Measurements from ENCODE around the gene BCAR3.

Gene BCAR3

DNA sequence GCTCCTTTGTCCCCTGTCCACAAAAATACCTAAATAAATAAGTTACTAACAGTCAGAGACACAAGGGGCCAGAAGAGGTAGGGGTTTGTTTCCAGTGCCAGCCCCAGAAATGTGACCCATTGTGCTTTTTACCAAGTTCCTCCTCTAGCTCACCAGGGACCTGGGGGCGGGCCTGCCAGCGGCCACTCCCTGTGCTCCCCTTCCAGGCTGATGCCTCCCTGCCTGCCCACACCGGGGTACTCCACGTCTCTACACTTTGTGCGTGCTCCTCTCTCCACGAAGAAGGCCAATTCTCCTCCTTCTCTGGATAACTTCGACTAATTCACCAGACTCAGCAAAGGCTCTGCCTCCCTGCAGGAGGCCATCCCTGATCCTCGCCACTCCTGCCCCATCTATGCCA, 72.1 kb downstream of the BCAR3 start:
- in situ Hi-C loops (cut with HindIII; ENCODE audit: low pct_ligation_motif_present, low pct_unique_long_range_greater_than_20kb, low sequenced_read_pairs): no loop called here
- no peak for DNase-seq

DNA sequence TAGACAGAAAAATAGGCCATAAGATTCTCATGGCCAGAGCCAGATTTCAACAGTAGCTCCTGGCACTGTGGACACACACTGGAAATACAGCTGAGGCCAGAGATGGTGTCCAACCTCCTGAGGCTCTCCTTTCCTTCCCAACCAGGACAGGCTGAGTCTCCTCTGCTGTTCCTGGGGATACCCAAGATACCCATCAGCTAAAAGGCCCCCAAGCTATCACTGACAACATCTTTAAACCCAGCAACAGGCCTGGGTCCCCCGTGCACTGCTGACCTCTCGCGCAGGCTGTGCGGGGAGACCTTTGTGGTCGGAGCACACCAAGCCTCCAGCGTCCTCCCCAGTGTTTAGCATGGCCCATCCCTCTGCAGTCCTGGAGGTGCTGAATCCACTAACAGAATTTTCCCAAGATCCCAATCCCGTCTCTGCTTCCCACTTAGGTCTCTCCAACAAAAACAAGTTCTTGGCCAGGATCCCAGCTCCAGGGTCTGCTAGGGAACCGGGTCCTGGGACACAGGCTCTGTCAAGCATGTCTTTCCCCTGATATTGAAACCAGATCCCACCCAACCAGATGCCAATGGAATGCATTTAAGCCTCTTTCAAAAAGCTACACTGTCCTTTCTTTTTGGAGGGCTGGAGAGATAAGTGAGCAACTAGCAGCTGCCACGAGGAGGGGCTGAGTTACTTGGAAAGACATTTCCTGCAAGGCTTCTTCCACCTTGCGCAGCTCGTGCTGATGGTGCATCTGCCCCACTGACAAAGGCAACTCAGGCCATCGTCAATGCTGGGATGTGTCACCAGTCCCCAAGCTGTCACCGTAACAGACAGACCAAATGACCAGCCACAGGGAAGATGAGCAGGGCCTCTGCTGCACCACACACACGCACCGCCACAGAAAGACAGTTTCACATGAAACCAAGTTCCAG, 73.2 kb downstream of the BCAR3 start:
- no peak for DNase-seq
- in situ Hi-C loops (cut with HindIII; ENCODE audit: low pct_ligation_motif_present, low pct_unique_long_range_greater_than_20kb, low sequenced_read_pairs): no loop called here

DNA sequence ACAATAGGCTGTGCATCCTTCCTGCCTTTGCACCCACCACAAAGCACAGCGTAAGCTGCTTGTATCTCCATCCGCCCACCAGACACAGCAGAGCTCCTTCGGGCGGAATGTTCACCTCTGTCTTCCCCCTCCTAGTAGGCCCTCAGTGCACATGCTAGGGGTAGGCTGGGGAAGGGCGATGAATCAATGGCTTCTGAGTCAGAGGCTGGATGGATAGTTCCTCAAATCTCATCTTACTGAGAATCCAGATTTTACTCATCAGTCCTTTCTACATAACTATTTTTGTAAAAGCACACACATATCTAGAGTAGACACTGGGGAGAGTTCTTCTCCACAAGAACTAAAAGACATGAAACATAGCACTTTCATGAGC, 73.8 kb downstream of the BCAR3 start:
- no peak for DNase-seq
- in situ Hi-C loops (cut with HindIII; ENCODE audit: low pct_ligation_motif_present, low pct_unique_long_range_greater_than_20kb, low sequenced_read_pairs): no loop called here

DNA sequence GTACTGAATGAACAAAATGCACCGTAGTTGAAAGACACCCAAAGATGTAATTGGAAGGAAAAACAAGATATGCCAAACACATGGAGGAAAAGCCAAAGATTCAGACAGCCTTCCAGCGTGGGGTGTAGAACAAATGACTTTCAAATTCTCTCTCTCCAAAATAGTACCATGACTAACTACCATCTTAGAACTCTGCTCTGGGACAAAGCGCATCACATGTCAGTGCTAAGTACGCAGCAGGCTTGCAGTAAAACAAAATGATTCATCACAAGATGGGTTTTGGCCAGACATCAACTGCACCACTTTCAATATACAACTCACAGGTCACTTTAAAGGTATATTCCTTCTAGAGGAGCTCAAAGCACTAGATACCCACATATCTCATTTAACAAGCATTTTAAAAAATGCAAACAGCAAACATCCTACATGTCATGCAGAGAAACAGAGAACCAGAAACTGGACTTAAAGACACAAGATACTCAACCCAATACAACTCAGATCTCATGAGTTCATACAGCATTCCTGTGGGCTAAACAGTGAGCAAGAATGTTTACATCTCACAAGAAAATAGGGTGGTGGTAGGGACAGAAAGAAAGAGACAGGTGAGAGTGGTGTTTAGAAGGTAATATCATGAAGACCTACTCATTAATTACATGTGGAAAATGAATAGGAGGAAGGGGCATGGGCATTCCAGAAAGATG, 75.7 kb downstream of the BCAR3 start:
- peak; percentile 75 for DNase-seq
- in situ Hi-C loops (cut with HindIII; ENCODE audit: low pct_ligation_motif_present, low pct_unique_long_range_greater_than_20kb, low sequenced_read_pairs): no loop called here

DNA sequence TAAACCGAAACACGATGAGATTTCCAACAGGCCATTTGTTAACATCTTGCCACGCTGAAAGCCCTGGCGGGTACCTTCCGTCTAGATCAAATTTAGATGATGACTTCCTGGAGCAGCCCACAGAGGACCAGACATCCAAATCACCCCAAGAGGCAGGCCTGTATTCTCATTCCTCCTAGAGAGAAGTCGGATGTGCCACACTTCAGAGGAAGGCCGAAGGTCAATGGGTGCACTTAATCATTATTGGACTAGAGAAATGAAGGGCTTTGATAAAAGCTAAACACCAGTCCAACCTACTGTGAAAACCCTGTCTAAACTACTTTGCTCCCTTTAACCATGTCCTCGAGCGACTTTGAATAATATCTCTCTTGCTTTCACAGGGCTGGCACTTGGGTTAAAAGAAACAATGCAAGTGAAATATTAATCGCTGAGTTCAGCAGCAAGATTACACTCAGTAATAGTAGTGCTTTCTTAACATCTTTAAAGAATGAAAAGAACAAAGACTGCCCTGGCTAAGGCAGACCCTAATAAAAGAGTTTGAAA, 76.5 kb downstream of the BCAR3 start:
- no peak for DNase-seq
- in situ Hi-C loops (cut with HindIII; ENCODE audit: low pct_ligation_motif_present, low pct_unique_long_range_greater_than_20kb, low sequenced_read_pairs): no loop called here

DNA sequence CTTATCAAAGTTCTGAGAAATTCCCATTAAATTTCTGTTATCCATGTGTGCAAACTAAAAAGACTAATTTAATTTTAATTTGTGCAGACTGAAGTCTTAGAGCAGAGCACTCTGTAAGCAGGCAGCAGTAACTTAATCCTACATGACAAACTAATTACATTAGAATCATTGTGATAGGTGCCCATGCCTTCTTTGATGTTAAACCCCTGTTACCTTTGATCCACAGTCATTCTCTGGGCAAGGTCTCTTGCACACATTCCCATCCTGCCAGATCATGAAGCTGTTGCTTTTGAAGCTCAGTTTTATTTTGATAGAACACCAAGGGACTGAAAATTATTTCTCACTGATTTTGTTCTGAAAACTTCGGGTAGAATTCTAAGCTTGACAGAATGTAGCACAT, 77.2 kb downstream of the BCAR3 start:
- in situ Hi-C loops (cut with HindIII; ENCODE audit: low pct_ligation_motif_present, low pct_unique_long_range_greater_than_20kb, low sequenced_read_pairs): no loop called here

DNA sequence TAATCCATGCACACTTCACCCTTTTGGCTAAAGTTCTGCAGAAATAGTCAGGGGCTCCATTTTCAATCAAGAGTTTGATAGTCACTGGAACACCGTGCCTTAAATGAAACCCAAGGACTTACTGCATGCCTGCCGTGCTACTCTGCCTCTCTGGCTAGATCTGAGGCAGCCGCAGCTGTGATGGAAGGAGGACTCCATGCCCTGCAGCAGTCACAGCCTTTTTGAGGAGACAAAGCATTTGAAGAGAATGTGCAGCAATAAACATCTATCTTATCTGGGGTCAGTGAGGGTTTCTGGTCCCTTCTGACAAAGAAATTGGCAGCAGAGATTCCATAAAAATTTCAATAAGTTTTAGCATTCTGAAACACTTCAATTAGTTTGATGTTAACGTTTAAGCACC, 78.0 kb downstream of the BCAR3 start:
- no peak for DNase-seq
- in situ Hi-C loops (cut with HindIII; ENCODE audit: low pct_ligation_motif_present, low pct_unique_long_range_greater_than_20kb, low sequenced_read_pairs): no loop called here

More for the DNA sequence above, 77.2 kb downstream of the BCAR3 start:
- no peak for DNase-seq

DNA sequence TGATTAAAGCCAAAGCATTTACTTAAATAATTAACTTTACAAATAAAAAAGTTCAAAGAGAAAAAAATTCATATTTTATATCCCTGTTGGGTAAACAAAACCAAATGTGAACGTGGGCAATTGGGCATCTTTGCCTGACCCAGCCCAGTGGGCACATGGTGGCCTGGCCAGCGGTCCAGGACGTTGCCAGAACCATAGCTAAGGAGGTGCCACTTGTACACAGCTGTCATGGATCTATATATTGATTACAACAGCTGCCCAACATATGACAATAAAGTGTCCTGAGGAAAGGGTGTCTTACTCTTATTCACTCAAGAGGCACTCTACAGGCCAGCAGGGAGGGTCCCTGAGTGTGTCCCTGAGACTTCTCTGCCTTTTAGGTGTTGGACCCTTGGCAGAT, 78.5 kb downstream of the BCAR3 start:
- in situ Hi-C loops (cut with HindIII; ENCODE audit: low pct_ligation_motif_present, low pct_unique_long_range_greater_than_20kb, low sequenced_read_pairs): no loop called here
- DNase-seq: no peak

DNA sequence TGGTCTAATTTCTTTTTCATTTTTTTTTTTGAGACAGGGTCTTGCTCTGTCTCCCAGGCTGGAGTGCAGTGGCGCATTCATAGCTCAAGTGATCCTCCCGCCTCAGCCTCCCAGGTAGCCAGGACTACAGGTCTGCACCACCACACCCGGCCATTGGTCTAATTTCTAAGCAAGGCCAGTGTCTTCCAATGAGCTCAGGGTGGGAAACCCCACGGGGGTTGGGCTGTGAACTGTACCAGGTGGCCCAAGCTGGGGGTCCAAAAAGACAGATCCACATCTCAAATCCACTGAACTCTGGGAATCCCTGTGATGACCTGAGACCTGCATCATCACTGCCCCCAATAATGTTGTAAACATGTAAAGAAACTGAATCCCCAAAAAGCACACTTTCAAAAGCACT, 79.5 kb downstream of the BCAR3 start:
- DNase-seq: no peak
- in situ Hi-C loops (cut with HindIII; ENCODE audit: low pct_ligation_motif_present, low pct_unique_long_range_greater_than_20kb, low sequenced_read_pairs): no loop called here

DNA sequence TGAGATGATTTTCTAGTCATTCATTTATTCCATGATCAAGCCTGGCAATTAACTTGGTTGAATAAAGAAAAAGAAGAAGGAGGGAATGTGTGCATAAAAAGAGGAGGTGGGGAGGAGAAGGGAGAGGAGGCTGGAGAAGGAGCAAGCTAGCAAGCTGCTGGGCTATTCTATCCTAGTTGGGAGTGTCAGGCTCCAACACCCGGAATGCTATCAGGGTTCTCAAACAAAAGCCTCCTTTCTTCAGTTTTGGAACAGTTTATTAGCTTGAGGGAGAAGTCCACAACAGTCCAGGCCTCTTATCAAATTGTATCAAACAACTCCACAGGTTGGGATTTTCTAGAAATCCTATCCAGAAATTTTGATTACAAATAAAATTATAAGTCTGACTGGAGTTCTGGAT, 80.0 kb downstream of the BCAR3 start:
- in situ Hi-C loops (cut with HindIII; ENCODE audit: low pct_ligation_motif_present, low pct_unique_long_range_greater_than_20kb, low sequenced_read_pairs): no loop called here
- DNase-seq: no peak

DNA sequence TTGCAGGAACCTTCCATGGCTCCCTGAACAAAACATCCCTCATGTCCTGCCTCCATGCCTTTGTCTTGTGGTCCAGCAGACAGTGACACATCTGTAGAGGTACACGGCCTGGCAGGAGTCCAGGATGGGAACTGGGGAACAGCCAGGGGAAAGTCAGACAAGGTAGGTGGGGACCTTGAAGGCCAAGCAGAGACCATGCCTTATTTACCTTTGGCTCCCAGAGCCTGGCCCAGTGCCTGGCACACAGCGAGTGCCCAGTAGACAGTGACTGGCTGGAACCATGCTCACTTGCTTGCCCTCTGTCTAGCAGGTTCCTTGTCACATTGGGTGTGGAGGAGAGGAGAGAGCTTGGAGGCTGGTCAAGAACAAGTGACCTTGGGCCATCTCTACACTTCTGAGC, 81.0 kb downstream of the BCAR3 start:
- DNase-seq: no peak
- in situ Hi-C loops (cut with HindIII; ENCODE audit: low pct_ligation_motif_present, low pct_unique_long_range_greater_than_20kb, low sequenced_read_pairs): no loop called here

DNA sequence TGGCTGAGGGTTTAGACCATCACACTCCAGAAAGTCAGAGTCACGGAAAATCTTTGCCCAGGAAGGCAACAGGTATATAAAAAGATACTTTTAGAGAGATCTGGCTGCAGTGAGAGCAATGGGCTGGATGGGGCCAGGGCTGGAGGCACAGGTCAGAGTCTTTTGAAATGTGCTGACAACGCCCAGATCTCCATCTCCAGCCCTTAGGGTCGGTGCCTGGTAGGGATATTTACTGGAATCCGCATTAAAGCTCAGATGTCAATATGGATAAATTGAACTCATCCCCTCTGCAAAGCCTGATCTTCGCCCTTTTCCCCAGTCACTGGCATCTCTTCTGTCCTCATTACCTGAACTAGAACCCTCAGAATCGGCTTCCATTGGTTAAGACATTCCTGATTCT, 82.2 kb downstream of the BCAR3 start:
- in situ Hi-C loops (cut with HindIII; ENCODE audit: low pct_ligation_motif_present, low pct_unique_long_range_greater_than_20kb, low sequenced_read_pairs): no loop called here
- DNase-seq: no peak

DNA sequence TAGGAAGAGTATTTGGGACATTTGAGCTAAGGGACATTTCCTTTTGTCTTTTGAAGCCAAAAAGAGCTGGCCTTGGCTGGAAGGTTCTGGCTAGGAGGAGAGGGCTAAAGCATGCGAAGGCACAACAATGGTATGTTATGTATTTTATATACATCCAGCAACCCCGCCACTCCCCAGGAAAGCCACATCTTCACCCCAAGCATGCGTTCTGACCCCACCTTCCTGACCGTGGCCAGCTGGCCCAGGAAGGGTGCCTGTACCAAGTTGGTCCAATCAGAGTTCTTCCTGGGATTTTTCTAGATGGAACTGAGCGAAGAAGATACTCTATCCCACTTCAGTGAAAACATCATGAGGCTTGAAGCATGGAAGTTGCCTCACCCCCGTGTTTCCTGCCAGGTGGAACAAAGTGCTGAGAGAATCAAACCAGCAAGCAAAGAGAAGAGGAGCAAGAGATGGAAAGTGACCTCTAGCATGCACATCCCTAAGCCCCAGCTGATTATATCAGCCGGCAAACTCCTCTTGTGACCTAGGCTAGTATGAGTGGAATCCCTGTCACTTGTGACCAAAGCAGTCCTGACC, 82.7 kb downstream of the BCAR3 start:
- in situ Hi-C loops (cut with HindIII; ENCODE audit: low pct_ligation_motif_present, low pct_unique_long_range_greater_than_20kb, low sequenced_read_pairs): no loop called here
- DNase-seq: no peak

DNA sequence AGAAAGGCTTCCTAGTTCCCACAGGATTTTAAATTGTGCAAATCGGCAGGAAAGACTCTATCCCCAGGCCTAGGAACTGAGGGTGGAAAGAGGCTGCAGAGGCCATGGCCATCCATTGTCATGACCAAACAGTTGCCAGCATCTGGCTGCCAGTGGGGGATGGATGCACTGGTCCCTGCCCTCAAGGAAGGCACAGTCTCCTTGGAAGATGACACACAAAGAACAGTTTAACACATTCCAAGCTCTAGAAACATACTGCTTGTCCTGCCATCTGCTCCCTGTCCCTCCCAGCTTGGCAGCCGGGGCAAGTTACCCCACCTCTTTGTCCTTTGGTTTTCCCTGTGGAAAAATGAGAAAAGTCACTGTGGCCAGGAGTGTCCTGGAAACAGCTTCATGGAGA, 83.2 kb downstream of the BCAR3 start:
- in situ Hi-C loops (cut with HindIII; ENCODE audit: low pct_ligation_motif_present, low pct_unique_long_range_greater_than_20kb, low sequenced_read_pairs): no loop called here
- DNase-seq: no peak

DNA sequence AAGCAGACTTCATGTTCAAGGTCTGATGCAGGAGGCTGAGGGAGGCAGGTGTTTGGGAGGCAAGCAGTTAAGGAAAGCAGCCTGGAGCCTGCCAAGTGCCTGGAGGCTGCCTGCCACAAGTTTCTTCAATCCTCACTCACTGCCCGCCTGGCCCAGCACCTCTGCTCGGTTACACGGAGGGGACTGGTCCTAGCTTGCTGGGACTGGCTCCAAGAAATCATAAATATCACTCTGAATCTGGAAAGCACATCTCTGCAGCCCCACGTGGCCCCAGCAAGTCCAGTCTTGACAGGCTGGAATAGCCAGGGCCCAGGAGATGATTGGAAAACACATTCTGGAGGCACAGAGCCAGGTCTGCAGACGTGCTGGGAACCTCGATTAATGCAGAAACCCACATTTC, 83.9 kb downstream of the BCAR3 start:
- in situ Hi-C loops (cut with HindIII; ENCODE audit: low pct_ligation_motif_present, low pct_unique_long_range_greater_than_20kb, low sequenced_read_pairs): no loop called here
- no peak for DNase-seq

DNA sequence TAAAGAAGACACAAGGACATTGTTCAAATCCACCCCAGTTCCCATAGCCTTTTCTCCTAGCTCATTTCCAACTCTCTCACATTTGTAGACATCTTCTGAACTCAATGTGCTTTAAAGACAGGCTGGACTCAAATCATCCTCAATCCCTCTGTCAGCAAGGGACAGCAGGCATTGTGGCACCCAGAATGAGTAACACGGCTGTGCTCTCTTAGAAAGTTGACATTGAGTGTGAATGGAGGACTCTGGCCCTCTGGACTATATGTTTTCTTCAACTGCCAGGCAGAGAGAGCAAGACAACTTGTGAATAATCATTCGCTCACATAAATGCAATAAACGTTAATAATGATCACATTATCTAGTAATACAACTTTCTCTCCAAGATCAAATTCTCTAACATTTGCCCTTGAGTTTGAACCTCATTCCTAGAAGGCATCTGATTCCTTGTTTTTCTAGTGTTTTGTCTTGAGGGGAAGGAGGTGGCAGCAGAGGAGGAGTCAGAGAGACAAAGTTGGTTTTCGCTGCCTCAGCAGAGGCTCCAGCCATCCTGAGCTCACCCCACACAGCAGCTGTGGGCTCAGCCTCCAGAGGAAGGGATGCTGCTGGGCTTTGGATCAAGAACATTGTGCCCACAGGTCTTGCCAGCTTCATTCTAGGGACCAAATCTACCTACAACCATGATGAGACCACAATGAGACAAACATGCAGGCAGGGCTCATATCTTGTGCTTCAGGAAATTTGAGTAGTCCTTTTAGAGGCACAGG, 85.1 kb downstream of the BCAR3 start:
- no peak for DNase-seq
- in situ Hi-C loops (cut with HindIII; ENCODE audit: low pct_ligation_motif_present, low pct_unique_long_range_greater_than_20kb, low sequenced_read_pairs): no loop called here

DNA sequence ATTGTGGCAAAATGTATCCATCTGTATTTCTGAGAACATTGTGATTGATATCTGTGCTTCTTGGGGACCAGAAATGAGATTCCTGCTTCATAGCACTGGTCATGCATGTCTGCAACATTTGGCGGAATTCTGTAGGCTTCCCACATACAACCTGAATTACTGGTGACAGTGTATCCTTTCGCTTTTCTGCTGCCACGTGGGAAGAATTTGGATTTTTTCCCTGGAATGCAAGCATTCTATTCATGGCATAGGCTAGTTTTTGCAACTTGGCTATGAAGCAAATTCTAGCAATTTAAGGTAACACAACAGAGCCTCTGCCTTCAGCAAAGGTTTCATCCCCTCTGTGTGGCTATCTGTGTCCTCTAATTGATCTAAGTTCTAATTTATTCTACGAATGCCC, 85.9 kb downstream of the BCAR3 start:
- in situ Hi-C loops (cut with HindIII; ENCODE audit: low pct_ligation_motif_present, low pct_unique_long_range_greater_than_20kb, low sequenced_read_pairs): no loop called here
- no peak for DNase-seq

DNA sequence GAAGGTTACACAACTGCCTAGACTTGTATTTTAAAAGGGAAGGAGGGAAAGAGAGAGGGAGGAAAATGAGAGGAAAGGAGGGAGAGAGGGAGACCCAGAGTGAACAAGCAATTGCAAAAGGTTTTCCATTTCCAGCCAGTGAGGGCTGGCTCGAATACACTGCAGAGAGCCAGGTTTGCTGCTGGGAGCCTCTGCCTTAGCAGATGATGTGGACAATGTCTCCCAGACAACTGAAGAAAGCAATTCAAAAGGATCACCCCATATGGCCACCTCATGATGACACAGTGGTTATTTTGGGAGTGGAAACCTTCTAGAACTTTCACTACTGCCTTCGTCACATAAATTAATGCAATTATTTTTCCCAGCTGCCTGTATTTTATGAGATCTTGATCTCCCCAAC, 86.4 kb downstream of the BCAR3 start:
- in situ Hi-C loops (cut with HindIII; ENCODE audit: low pct_ligation_motif_present, low pct_unique_long_range_greater_than_20kb, low sequenced_read_pairs): no loop called here

DNA sequence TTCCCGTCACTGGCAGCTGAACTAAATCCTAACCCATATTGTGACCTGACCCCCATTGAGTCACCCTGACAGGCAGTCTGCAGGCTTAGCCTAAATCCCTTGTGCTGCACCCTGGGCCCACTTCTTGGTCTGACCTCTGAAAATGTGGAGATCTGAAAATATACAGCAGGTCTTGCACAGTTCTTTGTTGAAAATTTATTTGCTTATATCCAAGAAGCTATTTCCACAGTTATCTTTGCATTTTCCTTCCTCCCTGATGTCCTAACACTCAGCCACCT, 87.1 kb downstream of the BCAR3 start:
- no peak for DNase-seq
- in situ Hi-C loops (cut with HindIII; ENCODE audit: low pct_ligation_motif_present, low pct_unique_long_range_greater_than_20kb, low sequenced_read_pairs): no loop called here

More for the DNA sequence above, 86.4 kb downstream of the BCAR3 start:
- no peak for DNase-seq

Measured in ACHN (cell line).